ENCODE results near the gene ITPR2.

ITPR2 gene

GRCh38 chr12:26367991-26368730 is 464.8 kb downstream of the ITPR2 start:
- no peak for TF ChIP-seq CTCF (IDR thresholded peaks at IDR 0.05; ENCODE audit: unreplicated experiment in 3 of 3)
- Mint-ChIP-seq H3K4me3 (no peak overlapping the region), H3K27me3 (ENCODE audit: low read depth) (no peaks in the 10 kb centered on the region), H3K36me3 (ENCODE audit: low read depth) (no peaks in the 10 kb centered on the region), H3K27ac (no peak overlapping the region), H3K9me3 (no peaks in the 10 kb centered on the region), H3K4me1 (peaks cover 26% of the 10 kb centered on the region)

- Mint-ChIP-seq H3K9me3 (no peaks in the 10 kb centered on the region), H3K36me3 (ENCODE audit: low read depth) (no peaks in the 10 kb centered on the region), H3K4me1 (peaks cover 13% of the 10 kb centered on the region), H3K27me3 (ENCODE audit: low read depth) (no peaks in the 10 kb centered on the region), H3K4me3 (no peak overlapping the region), H3K27ac (no peak overlapping the region)
- TF ChIP-seq CTCF (IDR thresholded peaks at IDR 0.05; ENCODE audit: unreplicated experiment in 3 of 3): no peak
Observed at GRCh38 chr12:26361964-26362363, 471.0 kb downstream of the ITPR2 start.

- Mint-ChIP-seq H3K9me3 (no peaks in the 10 kb centered on the region), H3K4me3 (no peak overlapping the region), H3K27me3 (ENCODE audit: low read depth) (no peaks in the 10 kb centered on the region), H3K4me1 (no peaks in the 10 kb centered on the region), H3K36me3 (ENCODE audit: low read depth) (no peaks in the 10 kb centered on the region), H3K27ac (no peak overlapping the region)
- no peak for TF ChIP-seq CTCF (IDR thresholded peaks at IDR 0.05; ENCODE audit: unreplicated experiment in 3 of 3)
Observed at GRCh38 chr12:26360062-26360461, 472.9 kb downstream of the ITPR2 start.

- no peak for TF ChIP-seq CTCF (IDR thresholded peaks at IDR 0.05; ENCODE audit: unreplicated experiment in 3 of 3)
- no peaks in the 10 kb centered on the region for H3K4me1 Mint-ChIP-seq
- H3K9me3 Mint-ChIP-seq: no peaks in the 10 kb centered on the region
- no peak overlapping the region for H3K4me3 Mint-ChIP-seq
- H3K27ac Mint-ChIP-seq: no peak overlapping the region
- no peaks in the 10 kb centered on the region for H3K36me3 Mint-ChIP-seq (ENCODE audit: low read depth)
- no peaks in the 10 kb centered on the region for H3K27me3 Mint-ChIP-seq (ENCODE audit: low read depth)
Observed at GRCh38 chr12:26359576-26359975, 473.4 kb downstream of the ITPR2 start.

GRCh38 chr12:26358651-26359050 is 474.3 kb downstream of the ITPR2 start:
- no peak overlapping the region for H3K27ac Mint-ChIP-seq
- no peak overlapping the region for H3K4me3 Mint-ChIP-seq
- H3K4me1 Mint-ChIP-seq: no peaks in the 10 kb centered on the region
- no peaks in the 10 kb centered on the region for H3K36me3 Mint-ChIP-seq (ENCODE audit: low read depth)
- no peak for TF ChIP-seq CTCF (IDR thresholded peaks at IDR 0.05; ENCODE audit: unreplicated experiment in 3 of 3)
- no peaks in the 10 kb centered on the region for H3K9me3 Mint-ChIP-seq
- no peaks in the 10 kb centered on the region for H3K27me3 Mint-ChIP-seq (ENCODE audit: low read depth)

DNA sequence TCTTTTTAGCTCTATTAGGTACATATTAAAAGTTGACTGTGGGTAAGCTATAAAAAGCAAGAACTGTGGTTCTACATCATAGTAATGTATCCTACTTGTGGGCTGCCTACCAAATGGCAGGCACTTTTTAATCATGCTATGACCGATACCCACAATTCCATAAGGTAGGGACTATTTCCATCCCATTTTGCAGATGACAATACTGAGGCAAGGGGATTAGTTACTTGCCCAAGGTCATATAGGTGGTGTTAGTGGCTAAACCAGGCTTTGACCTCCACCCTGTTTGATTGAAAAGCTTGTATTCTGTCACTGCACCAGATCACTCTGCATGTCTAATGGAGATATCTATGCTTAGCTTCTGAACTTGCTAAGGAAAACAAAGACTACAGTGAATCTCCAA is 485.7 kb downstream of the ITPR2 start:
- Mint-ChIP-seq H3K27ac (no peak overlapping the region), H3K9me3 (no peaks in the 10 kb centered on the region), H3K36me3 (ENCODE audit: low read depth) (no peaks in the 10 kb centered on the region), H3K27me3 (ENCODE audit: low read depth) (no peaks in the 10 kb centered on the region), H3K4me3 (no peak overlapping the region), H3K4me1 (no peaks in the 10 kb centered on the region)
- TF ChIP-seq CTCF (IDR thresholded peaks at IDR 0.05; ENCODE audit: unreplicated experiment in 3 of 3): no peak

All from nephron (organoid).